AML-193 (cell line): Measurements from ENCODE around the gene ITPRIP.

ENCODE experiments used
- DNase-seq, 2 experiments: peaks; one replicate each; lab custom pipeline; 2025; lab: John Stamatoyannopoulos, UW

Gene ITPRIP

GRCh38 chr10:104325436-104326435, 12.5 kb downstream of the ITPRIP start:
- no peak for DNase-seq

- DNase-seq: no peak
These were observed 13.3 kb downstream of the ITPRIP start for GRCh38 chr10:104324931-104325330.

- DNase-seq: peak; percentile 91 to 94
These were observed 14.0 kb downstream of the ITPRIP start for GRCh38 chr10:104324221-104324686.

- peak; percentile 80 to 82 for DNase-seq
These were observed 14.5 kb downstream of the ITPRIP start for GRCh38 chr10:104323760-104324201.

- DNase-seq: no peak
These were observed 15.2 kb downstream of the ITPRIP start for GRCh38 chr10:104323085-104323484.

- DNase-seq: peak; percentile 54 to 60
These were observed 15.9 kb downstream of the ITPRIP start for GRCh38 chr10:104322416-104322782.

GRCh38 chr10:104321725-104322415, 16.4 kb downstream of the ITPRIP start:
- no peak for DNase-seq

- no peak for DNase-seq
These were observed 17.0 kb downstream of the ITPRIP start for GRCh38 chr10:104321226-104321625.

GRCh38 chr10:104318810-104319741, 19.2 kb downstream of the ITPRIP start:
- no peak for DNase-seq

GRCh38 chr10:104318326-104318725, 19.9 kb downstream of the ITPRIP start:
- DNase-seq: no peak

- no peak for DNase-seq
These were observed 20.5 kb downstream of the ITPRIP start for GRCh38 chr10:104317726-104318299.

- DNase-seq: no peak
These were observed 21.0 kb downstream of the ITPRIP start for GRCh38 chr10:104317269-104317710.

- no peak for DNase-seq
These were observed 21.8 kb downstream of the ITPRIP start for GRCh38 chr10:104316321-104317099.

- no peak for DNase-seq
These were observed 22.8 kb downstream of the ITPRIP start for GRCh38 chr10:104315486-104315921.

- DNase-seq: no peak
These were observed 23.4 kb downstream of the ITPRIP start for GRCh38 chr10:104314591-104315485.

- no peak for DNase-seq
These were observed 27.0 kb downstream of the ITPRIP start for GRCh38 chr10:104311184-104311720.

GRCh38 chr10:104309980-104310978, 28.0 kb downstream of the ITPRIP start:
- no peak for DNase-seq

GRCh38 chr10:104308439-104308903, 29.8 kb downstream of the ITPRIP start:
- no peak for DNase-seq
